ENCODE results near the gene GGT5.
"Not testable (repeated sequence)": the region's sequence is repeated elsewhere in the genome, so short reads cannot be mapped to it uniquely, and the experiment has no call there.

GGT5 gene

GRCh38 chr22:24230911-24231656 lies 13.8 kb downstream of the GGT5 start:
- DNase-seq: peak; percentile 21

- no peak for DNase-seq
These were observed 18.9 kb downstream of the GGT5 start for GRCh38 chr22:24225951-24226350.

- no peak for DNase-seq
These were observed 19.8 kb downstream of the GGT5 start for GRCh38 chr22:24225044-24225601.

GRCh38 chr22:24224468-24224867 lies 20.4 kb downstream of the GGT5 start:
- DNase-seq: no peak

- DNase-seq: no peak
These were observed 25.1 kb downstream of the GGT5 start for GRCh38 chr22:24219750-24220149.

DNA sequence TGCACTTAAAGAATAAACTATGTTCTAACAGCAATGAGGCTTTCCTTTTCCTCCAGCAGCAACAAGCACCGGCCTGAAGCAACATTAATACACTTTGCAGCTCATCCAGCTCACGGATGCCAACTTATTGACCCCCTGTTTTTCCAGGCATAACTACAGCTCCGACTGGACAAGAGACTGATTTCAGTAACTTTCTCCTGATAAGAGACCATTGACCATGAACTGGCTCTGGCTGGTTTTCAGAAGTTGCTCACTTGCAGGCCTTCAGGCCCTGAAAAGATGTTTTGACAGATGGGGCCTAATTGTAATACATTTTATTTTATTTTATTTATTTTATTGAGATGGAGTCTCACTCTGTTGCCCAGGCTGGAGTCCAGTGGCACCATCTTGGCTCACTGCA lies 27.5 kb downstream of the GGT5 start:
- no peak for DNase-seq

GRCh38 chr22:24216541-24217209 lies 28.2 kb downstream of the GGT5 start:
- DNase-seq: no peak

DNA sequence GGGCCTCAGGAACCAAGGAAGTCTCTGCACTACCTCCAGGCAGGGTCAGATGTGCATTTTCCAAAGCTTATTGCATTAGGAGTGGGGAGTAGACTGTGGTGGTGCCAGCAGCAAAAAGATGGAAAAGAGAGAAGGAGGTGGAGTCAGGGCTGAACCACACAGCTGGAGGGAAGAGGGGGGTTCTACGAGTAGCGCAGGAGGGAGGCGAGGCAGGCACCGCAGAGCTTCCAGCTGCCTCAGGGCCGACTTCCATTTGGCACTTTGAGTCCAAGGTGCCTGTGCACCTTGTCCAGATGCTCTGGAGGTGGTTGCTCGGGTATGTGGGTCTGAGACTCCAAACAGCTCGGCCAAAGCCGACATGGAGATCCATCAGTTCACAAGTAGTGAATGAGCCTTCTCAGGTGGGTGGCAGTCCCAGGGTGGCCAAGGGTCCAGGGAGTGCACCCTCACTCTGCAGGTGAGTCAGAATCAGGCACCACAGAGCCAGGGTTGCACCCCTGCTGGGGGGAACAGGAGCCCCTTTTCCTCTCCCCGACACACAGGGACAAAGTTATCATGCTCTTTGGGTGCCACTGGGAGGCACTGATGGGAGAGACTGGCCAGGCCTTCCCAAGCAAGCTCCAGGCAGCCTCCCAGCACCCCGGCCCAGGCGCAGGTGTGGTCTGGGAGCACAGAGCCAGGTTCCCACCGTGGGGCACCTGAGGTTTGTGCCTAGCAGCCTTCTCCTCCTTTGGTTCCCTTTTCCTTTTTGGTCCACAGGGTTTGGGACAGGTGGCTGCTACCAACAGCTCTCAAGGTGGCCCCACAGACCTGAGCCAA lies 30.2 kb downstream of the GGT5 start:
- DNase-seq: no peak

DNA sequence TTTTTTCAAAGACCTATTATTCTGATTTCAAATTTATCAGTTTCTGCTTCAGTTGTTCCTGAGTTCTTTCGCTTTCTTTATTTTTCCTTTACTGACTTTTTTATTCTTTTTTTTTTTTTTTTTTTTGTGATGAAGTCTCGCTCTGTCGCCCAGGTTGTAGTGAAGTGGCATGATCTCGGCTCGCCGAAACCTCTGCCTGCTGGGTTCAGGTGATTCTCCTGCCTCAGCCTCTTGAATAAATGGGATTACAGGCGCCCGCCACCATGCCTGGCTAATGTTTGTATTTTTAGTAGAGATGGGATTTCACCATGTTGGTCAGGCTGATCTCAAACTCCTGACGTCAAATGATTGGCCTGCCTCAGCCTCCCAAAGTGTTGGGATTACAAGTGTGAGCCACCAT lies 31.8 kb downstream of the GGT5 start:
- DNase-seq: not testable (repeated sequence)

DNA sequence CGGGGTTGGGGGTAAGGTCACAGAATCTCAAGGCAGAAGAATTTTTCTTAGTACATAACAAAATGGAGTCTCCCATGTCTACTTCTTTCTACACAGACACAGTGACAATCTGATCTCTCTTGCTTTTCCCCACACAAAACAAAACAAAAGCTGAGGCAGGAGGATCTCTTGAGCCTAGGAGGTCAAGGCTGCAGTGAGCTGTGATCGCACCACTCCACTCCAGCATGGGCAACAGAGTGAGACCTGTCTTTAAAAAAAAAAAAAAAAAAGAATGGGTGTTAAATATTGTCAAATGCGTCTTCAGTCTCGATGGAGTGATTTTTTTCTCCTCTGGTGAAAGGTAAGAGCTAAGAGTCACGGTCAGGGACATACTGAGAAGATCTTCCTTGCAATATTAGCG lies 33.2 kb downstream of the GGT5 start:
- DNase-seq: not testable (repeated sequence)

- not testable (repeated sequence) for DNase-seq
These were observed 34.5 kb downstream of the GGT5 start for GRCh38 chr22:24210409-24210808.

GRCh38 chr22:24209687-24210086 lies 35.2 kb downstream of the GGT5 start:
- no peak for DNase-seq

DNA sequence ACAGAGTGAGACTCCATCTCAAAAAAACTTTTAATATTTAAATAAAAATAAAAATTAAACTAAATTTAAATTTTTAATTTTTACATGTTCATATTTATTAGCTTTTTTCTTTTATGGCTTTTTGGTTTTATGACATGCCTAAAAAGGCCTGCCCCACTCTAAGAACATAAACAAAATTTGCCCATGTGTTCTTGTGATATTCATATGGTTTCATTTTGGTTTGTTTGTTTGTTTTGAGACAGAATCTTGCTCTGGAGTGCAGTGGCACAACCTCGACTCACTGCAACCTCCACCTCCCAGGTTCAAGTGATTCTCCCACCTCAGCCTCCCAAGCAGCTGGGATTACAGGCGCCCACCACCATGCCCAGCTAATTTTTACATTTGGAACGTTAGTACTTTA lies 35.9 kb downstream of the GGT5 start:
- no peak for DNase-seq

DNA sequence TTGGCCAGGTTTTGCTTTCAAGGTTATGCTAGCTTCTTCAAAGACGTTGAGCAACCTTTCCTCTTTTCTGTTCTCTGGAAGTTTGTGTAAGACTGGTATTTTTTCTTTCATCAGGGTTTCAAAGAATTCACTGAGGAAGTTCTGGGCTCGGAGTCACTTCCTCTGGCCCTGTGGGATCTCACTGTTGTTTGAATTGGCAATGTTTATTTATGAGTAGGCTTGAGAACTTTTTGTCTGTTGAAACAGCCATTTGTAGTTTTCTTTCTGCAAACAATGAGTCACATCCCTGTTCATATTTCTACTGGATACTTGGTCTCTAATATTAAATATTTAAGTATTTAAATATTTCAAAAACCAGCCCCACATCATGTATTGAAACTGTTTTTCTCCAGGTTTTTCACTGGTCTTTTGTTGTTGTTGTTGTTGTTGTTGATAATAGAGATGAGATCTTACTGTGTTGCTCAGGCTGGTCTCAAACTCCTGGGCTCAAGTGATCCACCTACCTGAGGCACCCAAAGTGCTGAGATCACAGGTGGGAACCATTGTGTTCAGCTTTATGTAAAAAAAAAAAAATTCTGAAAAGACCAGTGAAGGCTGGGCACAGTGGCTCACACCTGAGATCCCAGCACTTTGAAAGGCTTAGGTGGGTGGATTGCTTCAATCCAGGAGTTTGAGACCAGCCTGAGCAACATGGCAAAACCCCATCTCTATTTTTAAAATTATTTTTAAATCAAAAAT lies 36.7 kb downstream of the GGT5 start:
- no peak for DNase-seq

GRCh38 chr22:24207264-24208011 lies 37.4 kb downstream of the GGT5 start:
- no peak for DNase-seq

- not testable (repeated sequence) for DNase-seq
These were observed 38.2 kb downstream of the GGT5 start for GRCh38 chr22:24206460-24207263.

- no peak for DNase-seq
These were observed 39.3 kb downstream of the GGT5 start for GRCh38 chr22:24205438-24206195.

GRCh38 chr22:24203856-24204255 lies 41.0 kb downstream of the GGT5 start:
- not testable (repeated sequence) for DNase-seq

DNA sequence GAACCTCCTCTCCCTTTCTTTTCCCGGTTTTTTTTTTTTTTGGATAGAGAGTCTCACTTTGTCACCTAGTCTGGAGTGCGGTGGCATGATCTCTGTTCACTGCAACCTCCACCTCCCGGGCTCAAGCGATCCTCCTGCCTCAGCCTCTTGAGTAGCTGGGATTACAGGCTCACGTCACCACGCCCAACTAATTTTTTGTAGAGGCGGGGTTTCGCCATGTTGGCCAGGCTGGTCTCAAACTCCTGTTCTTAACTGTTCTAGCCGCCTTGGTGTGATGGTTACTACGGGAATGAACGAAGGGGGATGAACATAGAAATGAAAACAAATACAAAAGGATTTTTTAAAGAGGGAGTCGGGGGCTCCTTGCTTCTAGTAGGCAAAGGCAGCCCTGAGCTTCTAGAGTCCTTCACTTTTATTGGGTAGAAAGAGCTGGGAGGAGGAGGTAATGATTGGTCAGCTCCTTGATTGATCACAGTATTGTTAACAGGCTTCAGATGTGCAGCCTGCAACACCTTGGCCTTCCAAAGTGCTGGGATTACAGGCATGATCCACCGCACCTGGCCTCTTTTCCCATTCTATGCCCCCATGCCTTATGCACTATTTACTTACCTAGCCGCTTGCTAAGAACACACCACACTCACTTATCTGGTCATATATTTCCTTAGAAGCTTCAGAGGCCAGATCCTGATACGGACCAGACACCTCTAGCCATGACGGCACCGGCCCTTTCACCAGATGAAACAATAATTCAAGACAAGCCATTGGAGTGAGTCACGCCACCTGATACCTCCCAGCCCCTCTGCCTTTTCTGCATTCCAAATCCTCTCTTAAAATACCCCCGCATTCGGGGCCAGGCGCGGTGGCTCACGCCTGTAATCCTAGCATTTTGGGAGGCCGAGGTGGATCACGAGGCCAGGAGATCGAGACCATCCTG lies 42.9 kb downstream of the GGT5 start:
- DNase-seq: no peak
